Endodermal cell (in vitro differentiated cells): ENCODE results near the gene MB21D2. TPM values are rescaled to one million over a fixed set of nuclear protein-coding genes. Genes with fewer than 3 reads are reported as not detected.

Source experiments
- DNase-seq: peaks from one replicate; pipeline ENCODE4 v3.0.0-alpha.2; 2017
- H3K27ac ChIP-seq: 2 replicates; pipeline ENCODE4 v1.5.1; 2013; ENCODE audit warnings: mild to moderate bottlenecking, low read depth, low read length, moderate library complexity
- H3K27me3 ChIP-seq: 2 replicates; pipeline ENCODE4 v1.6.1; 2013; ENCODE audit warnings: mild to moderate bottlenecking, low read length, moderate library complexity; ENCODE audit not compliant: insufficient read depth, control insufficient read depth, poor library complexity, severe bottlenecking
- H3K36me3 ChIP-seq: 2 replicates; pipeline ENCODE4 v1.7.0; 2013; ENCODE audit warnings: mild to moderate bottlenecking, low read length, moderate library complexity; ENCODE audit not compliant: control insufficient read depth, insufficient read depth
- H3K4me1 ChIP-seq: one replicate; pipeline ENCODE4 v1.7.0; 2013; ENCODE audit warnings: low read length; ENCODE audit not compliant: control insufficient read depth, insufficient read depth
- H3K4me3 ChIP-seq: 2 replicates; pipeline ENCODE4 v1.5.1; 2013; ENCODE audit warnings: mild to moderate bottlenecking, low read length, moderate library complexity
- H3K9ac ChIP-seq: 2 replicates; pipeline ENCODE4 v1.6.1; 2013; ENCODE audit warnings: mild to moderate bottlenecking, low read length, moderate library complexity; ENCODE audit not compliant: poor library complexity, severe bottlenecking; ENCODE audit errors: extremely low read depth
- H3K9me3 ChIP-seq: 2 replicates; pipeline ENCODE4 v1.6.1; 2013; ENCODE audit warnings: mild to moderate bottlenecking, low read length, moderate library complexity; ENCODE audit not compliant: control insufficient read depth
- H3K27ac Mint-ChIP-seq: 2 replicates; pipeline ENCODE4 v1.8.0; 2020; ENCODE audit warnings: mixed read lengths
- H3K27me3 Mint-ChIP-seq: 2 replicates; pipeline ENCODE4 v1.8.0; 2021; ENCODE audit warnings: mild to moderate bottlenecking, mixed read lengths; ENCODE audit not compliant: insufficient read depth
- H3K36me3 Mint-ChIP-seq: 2 replicates; pipeline ENCODE4 v1.8.0; 2020; ENCODE audit warnings: low read depth, mixed read lengths
- H3K4me1 Mint-ChIP-seq: 2 replicates; pipeline ENCODE4 v1.8.0; 2020; ENCODE audit warnings: mixed read lengths
- H3K4me3 Mint-ChIP-seq: 2 replicates; pipeline ENCODE4 v1.8.0; 2020; ENCODE audit warnings: mild to moderate bottlenecking, moderate library complexity, mixed read lengths
- H3K9me3 Mint-ChIP-seq: 2 replicates; pipeline ENCODE4 v1.8.0; 2020; ENCODE audit warnings: mild to moderate bottlenecking, mixed read lengths
- WGBS, 2 experiments: methylation state at CpG; one replicate each; pipeline versions ENCODE4 v1.1.5 to v1.1.7; 2013; ENCODE audit warnings: missing lambda C conversion rate in 2 of 2, mixed read lengths in 1 of 2; ENCODE audit not compliant: insufficient coverage in 1 of 2, insufficient read length in 1 of 2; 5-methylcytosine and 5-hydroxymethylcytosine counted together
- total RNA-seq, 2 donors: library from RNA; stranded (reverse); fragmentation: NEBNext Ultra II Directional in 1 of 2; extraction: Animal tissue kit (Norgen Biotek cat#: 25700) in 1 of 2; gene quantifications; 2 replicates in 1 of 2; 3 replicates in 1 of 2; pipeline ENCODE4 v1.2.1, GENCODE V29; 2021
- TF ChIP-seq, protein P1 (sequence below): fragments of 200-600 bp; sonication (generic); conservative IDR thresholded peaks from 2 replicates; pipeline ENCODE4 v1.5.0; 2021; ENCODE audit warnings: antibody characterized with exemption, mild to moderate bottlenecking

Gene MB21D2
- total RNA-seq, 2 donors from 2014 or later: 5.7 to 6.9 TPM

DNA sequence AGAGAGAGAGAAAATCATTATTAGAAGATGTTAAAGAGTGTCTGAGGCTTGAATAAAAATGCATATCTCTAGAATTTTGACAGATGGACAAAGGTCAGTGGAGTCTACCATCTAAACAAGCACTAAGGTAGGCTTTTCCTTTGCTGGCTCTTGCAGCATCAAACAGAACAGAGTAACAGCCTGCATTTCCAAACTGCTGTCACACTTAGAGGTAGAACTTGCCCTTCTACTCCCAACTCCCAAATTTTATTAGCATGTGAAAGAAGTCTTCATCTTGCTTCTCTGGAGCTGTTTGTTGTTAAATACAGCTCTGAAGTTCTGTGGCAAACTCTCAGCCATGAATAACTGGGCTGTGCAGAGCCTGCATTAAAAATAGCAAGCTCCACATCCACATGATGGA is 4.1 kb upstream of the MB21D2 start:
- Mint-ChIP-seq H3K9me3 (no peaks in the 10 kb centered on the region), H3K4me3 (no peak overlapping the region)
- H3K4me1 ChIP-seq: peaks cover 7% of the 10 kb centered on the region

DNA sequence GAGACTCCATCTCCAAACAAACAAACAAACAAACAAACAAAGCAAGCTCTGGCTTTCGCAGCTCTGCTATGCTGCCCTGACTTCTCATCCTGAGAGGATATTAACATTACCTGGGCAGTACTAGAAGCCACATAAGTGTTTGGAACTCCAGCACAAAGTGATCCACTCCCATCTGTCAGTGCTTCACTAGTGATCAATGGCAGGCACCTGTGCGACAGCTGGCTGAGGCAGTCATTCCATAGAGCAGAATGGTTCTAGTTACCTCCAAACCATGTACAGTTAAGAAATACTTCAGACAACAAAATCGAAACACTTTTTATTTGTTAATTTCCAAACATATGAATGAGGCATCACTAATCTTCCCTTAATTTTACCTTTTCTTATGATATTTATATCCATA is 2.8 kb upstream of the MB21D2 start:
- peaks cover 50% of the 10 kb centered on the region for H3K4me1 Mint-ChIP-seq
- no peaks in the 10 kb centered on the region for H3K36me3 ChIP-seq
- H3K9ac ChIP-seq: no peak overlapping the region
- H3K4me3 Mint-ChIP-seq: no peak overlapping the region
- H3K9me3 ChIP-seq: no peaks in the 10 kb centered on the region
- H3K27ac ChIP-seq: no peak overlapping the region
- H3K36me3 Mint-ChIP-seq: no peaks in the 10 kb centered on the region
- no peaks in the 10 kb centered on the region for H3K9me3 Mint-ChIP-seq
- 93 to 100% methylated on average over 2 to 3 of the region's 3 CpGs for WGBS, 2 experiments
- H3K4me1 ChIP-seq: peaks cover 9% of the 10 kb centered on the region
- TF ChIP-seq, protein P1, sequence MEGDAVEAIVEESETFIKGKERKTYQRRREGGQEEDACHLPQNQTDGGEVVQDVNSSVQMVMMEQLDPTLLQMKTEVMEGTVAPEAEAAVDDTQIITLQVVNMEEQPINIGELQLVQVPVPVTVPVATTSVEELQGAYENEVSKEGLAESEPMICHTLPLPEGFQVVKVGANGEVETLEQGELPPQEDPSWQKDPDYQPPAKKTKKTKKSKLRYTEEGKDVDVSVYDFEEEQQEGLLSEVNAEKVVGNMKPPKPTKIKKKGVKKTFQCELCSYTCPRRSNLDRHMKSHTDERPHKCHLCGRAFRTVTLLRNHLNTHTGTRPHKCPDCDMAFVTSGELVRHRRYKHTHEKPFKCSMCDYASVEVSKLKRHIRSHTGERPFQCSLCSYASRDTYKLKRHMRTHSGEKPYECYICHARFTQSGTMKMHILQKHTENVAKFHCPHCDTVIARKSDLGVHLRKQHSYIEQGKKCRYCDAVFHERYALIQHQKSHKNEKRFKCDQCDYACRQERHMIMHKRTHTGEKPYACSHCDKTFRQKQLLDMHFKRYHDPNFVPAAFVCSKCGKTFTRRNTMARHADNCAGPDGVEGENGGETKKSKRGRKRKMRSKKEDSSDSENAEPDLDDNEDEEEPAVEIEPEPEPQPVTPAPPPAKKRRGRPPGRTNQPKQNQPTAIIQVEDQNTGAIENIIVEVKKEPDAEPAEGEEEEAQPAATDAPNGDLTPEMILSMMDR: no peak
- H3K4me3 ChIP-seq: no peak overlapping the region
- peaks cover 8% of the 10 kb centered on the region for H3K27me3 Mint-ChIP-seq
- H3K27me3 ChIP-seq: no peaks in the 10 kb centered on the region
- no peak overlapping the region for H3K27ac Mint-ChIP-seq
- no peak for DNase-seq

More for the DNA sequence above, 4.1 kb upstream of the MB21D2 start:
- H3K9me3 ChIP-seq: no peaks in the 10 kb centered on the region
- Mint-ChIP-seq H3K27me3 (peaks cover 4% of the 10 kb centered on the region), H3K27ac (no peak overlapping the region), H3K4me1 (peaks cover 46% of the 10 kb centered on the region), H3K36me3 (no peaks in the 10 kb centered on the region)
- DNase-seq: no peak
- no peak overlapping the region for H3K9ac ChIP-seq
- no peak overlapping the region for H3K27ac ChIP-seq
- no peaks in the 10 kb centered on the region for H3K36me3 ChIP-seq
- H3K27me3 ChIP-seq: no peaks in the 10 kb centered on the region
- H3K4me3 ChIP-seq: no peak overlapping the region
- TF ChIP-seq, protein P1: no peak

DNA sequence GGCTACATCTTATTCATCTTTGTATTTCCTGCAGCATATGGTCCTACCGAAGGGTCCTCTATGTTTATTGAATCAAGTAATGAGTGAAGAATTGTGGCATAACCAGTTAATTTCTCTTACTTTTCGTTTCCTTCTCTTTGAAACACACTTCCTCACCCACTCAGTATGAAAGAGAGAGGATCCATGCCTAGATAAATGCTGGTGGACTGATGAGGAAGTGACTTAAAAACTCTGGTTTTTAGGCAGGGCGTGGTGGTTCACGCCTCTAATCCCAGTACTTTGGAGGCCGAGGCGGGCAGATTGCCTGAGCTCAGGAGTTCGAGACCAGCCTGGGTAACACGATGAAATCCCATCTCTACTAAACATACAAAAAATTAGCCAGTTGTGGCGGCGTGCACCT is 2.2 kb upstream of the MB21D2 start:
- no peaks in the 10 kb centered on the region for H3K9me3 ChIP-seq
- no peak overlapping the region for H3K4me3 Mint-ChIP-seq
- no peak overlapping the region for H3K9ac ChIP-seq
- no peaks in the 10 kb centered on the region for H3K27me3 ChIP-seq
- H3K36me3 ChIP-seq: no peaks in the 10 kb centered on the region
- H3K27ac Mint-ChIP-seq: no peak overlapping the region
- H3K4me1 Mint-ChIP-seq: peaks cover 55% of the 10 kb centered on the region
- 92 to 100% methylated on average over 3 to 10 of the region's 10 CpGs for WGBS, 2 experiments
- H3K27me3 Mint-ChIP-seq: peaks cover 10% of the 10 kb centered on the region
- TF ChIP-seq, protein P1: no peak
- H3K36me3 Mint-ChIP-seq: no peaks in the 10 kb centered on the region
- no peak overlapping the region for H3K4me3 ChIP-seq
- peaks cover 11% of the 10 kb centered on the region for H3K4me1 ChIP-seq
- no peaks in the 10 kb centered on the region for H3K9me3 Mint-ChIP-seq
- no peak for DNase-seq
- H3K27ac ChIP-seq: no peak overlapping the region
